A549 treated with CpdA at 1 μM for 4 hours (cell line): ENCODE data around the gene GNGT1. TPM values are rescaled to one million over a fixed set of nuclear protein-coding genes. Genes with fewer than 3 reads are reported as not detected.

ENCODE experiments used
- total RNA-seq: library from RNA; stranded (reverse); fragments of 200-300 nt; extraction: Qiagen RNA extraction; gene quantifications from 5 replicates; pipeline ENCODE4 v1.2.3, GENCODE V29; 2022; ENCODE audit warnings: low read depth

Gene GNGT1
- 0.11 TPM in 1 of 5 replicates, not detected in the others for total RNA-seq

DNA sequence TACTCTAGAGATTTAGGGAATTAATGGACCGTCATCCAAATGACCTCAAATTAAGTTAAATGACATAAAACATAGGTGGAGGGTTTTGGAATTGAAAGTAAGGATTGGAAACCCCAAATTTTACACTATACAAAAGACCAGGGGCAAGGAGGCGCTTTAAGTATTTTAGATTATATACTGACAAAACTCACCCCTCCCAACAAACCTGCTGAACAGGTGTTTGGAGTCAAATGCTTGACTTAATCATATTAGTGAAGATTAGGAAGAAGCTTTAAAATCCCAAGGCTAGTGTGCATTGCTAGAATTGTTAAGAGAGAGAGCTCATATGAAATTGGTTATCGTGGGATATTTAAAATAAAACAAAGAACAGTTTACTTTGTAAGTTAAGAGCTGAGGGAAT lies at the start of gene GNGT1:
Gene GNGT1, plus strand, starts transcription at position 301 of the 400 bp plus-strand sequence. CDS start 180 bp downstream, outside the sequence.

DNA sequence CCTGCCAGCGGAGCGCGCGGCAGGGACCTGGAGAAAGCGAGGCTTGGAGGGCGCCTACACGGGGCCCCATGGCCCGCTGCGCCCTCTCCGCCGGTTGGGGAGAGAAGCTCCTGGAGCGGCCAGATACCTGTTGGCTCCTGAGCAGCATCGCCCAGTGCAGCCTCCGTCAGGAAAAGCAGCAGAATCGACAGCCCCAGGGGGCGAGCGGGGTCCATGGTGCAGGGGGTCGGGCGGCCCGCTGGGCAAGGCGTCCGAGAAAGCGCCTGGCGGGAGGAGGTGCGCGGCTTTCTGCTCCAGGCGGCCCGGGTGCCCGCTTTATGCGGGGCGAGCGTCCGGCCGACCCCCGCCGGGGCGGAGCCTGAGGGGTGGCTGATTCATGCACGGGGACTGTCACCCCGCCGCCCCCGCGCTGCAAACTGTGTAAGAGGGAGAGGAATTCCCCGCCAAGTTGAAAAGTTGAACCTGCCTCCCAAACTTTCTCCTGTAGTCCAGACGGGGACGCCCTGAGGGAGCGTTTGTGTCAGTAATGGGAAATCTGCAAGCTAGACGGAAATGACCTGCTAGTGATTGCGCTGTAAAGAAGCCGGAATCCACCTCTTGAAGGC lies 15.8 kb upstream of the GNGT1 start, which contains the start of gene TFPI2:
Gene TFPI2, minus strand, starts transcription at position 290 of the 605 bp plus-strand sequence. Its CDS starts 75 bp downstream, at position 215.

DNA sequence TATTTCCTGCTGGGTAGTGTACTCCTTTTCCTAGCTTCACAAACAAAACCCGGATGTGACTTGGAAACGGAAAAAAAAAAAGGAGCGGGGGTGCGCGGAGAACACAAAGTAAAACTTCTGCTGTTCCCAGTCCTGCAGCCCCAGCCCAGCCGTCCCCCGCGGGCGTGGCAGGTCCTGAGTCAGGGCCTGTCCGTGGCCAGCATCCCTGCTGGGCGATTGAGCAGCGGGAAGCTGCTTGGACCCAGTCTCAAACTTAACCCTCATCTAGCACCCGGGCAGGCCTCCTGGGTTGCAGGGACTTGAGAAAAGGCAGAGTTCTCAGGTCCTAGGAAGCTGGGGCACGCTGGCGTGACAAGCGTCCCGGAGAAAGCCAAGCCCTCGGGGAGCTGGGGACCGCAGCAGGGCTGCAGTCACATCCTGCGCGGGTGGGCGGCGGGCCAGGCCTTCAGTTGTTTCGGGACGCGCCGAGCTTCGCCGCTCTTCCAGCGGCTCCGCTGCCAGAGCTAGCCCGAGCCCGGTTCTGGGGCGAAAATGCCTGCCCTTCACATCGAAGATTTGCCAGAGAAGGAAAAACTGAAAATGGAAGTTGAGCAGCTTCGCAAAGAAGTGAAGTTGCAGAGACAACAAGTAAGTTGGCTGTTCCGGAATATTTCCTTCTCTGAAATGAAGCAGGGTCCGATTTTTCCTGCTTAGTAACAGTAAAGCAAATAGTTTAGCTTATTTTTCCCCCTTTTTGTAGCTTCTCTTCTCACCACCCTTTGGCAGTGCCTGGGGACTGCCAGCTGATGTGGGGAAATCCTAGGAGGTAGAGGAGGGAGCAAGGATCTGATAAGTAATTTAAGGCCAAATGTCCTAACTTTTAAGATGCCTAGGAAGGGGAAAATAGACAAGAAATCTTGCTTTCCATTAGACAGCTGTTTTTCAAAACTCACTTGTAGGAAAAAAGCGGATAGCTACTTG lies 15.5 kb downstream of the GNGT1 start, which contains the start of gene GNG11:
Gene GNG11, plus strand, starts transcription at position 129 of the 960 bp plus-strand sequence. Its CDS starts 403 bp downstream, at position 532.

Other genes starting within 250 kb of the GNGT1 start
- 250 to 318 TPM (median 266 TPM) in 5 replicates for gene TFPI2, start 15.8 kb upstream of the GNGT1 start, total RNA-seq
- gene GNG11, start 15.2 kb downstream of the GNGT1 start, total RNA-seq = 32.3 to 35.6 TPM (median 33.9 TPM) in 5 replicates
- gene BET1, start 97.8 kb downstream of the GNGT1 start, total RNA-seq = 24.7 to 34.8 TPM (median 27.8 TPM) in 5 replicates